Subcutaneous adipose tissue (tissue), 4 donors: ENCODE measurements around the gene CTU2. TPM values are rescaled to one million over a fixed set of nuclear protein-coding genes. Genes with fewer than 3 reads are reported as not detected.

Experiments used
- CTCF ChIP-seq: fragments of 450-650 bp; IDR thresholded peaks from one replicate; pipeline ENCODE4 v1.5.1; 2016; ENCODE audit warnings: low read depth, mild to moderate bottlenecking, control low read depth, antibody characterized with exemption, moderate library complexity
- total RNA-seq, 4 donors: library from RNA; depleted of rRNA; stranded (reverse); fragments of >200 nt; gene quantifications; one replicate each; pipeline ENCODE4 v1.1.0, GENCODE V29; 2016

The CTU2 gene
- total RNA-seq, 4 donors from 2014 or later: 3.2 to 6.0 (median 4.8) TPM

GRCh38 chr16:88684569-88685155 is 21.6 kb upstream of the CTU2 start:
- TF ChIP-seq CTCF: no peak

- no peak for TF ChIP-seq CTCF
These were observed 20.9 kb upstream of the CTU2 start for GRCh38 chr16:88685156-88686061.

- TF ChIP-seq CTCF: no peak
These were observed 20.3 kb upstream of the CTU2 start for GRCh38 chr16:88686062-88686438.

- no peak for TF ChIP-seq CTCF
These were observed 19.7 kb upstream of the CTU2 start, which contains the start of gene SNAI3 for GRCh38 chr16:88686439-88687253. SNAI3 (minus strand) TSS chr16:88686507; CDS start chr16:88686406, 101 bp downstream.

- TF ChIP-seq CTCF: no peak
These were observed 19.1 kb upstream of the CTU2 start for GRCh38 chr16:88687254-88687576.

- no peak for TF ChIP-seq CTCF
These were observed 18.7 kb upstream of the CTU2 start for GRCh38 chr16:88687676-88688012.
